NCI-H69 (cell line): ENCODE data around the gene VLDLR.
"Not testable (repeated sequence)": the region's sequence is repeated elsewhere in the genome, so short reads cannot be mapped to it uniquely, and the experiment has no call there.

ENCODE experiments used
- DNase-seq: peaks from one replicate; lab custom pipeline; 2025; lab: John Stamatoyannopoulos, UW

The VLDLR gene

GRCh38 chr9:2663461-2664173 is 42.0 kb downstream of the VLDLR start:
- no peak for DNase-seq

- DNase-seq: no peak
These were observed 42.8 kb downstream of the VLDLR start for GRCh38 chr9:2664174-2665065.

GRCh38 chr9:2666569-2666968 is 45.0 kb downstream of the VLDLR start:
- DNase-seq: no peak

GRCh38 chr9:2673161-2673560 is 51.6 kb downstream of the VLDLR start:
- DNase-seq: no peak

- no peak for DNase-seq
These were observed 52.7 kb downstream of the VLDLR start for GRCh38 chr9:2674141-2674824.

- peak; percentile 53 for DNase-seq
These were observed 54.2 kb downstream of the VLDLR start for GRCh38 chr9:2675834-2676233.

- peak; percentile 88 for DNase-seq
These were observed 54.9 kb downstream of the VLDLR start for GRCh38 chr9:2676466-2676865.

GRCh38 chr9:2677915-2678889 is 56.6 kb downstream of the VLDLR start:
- DNase-seq: peak; percentile 19

GRCh38 chr9:2679011-2679410 is 57.4 kb downstream of the VLDLR start:
- no peak for DNase-seq

- DNase-seq: peak; percentile 82
These were observed 60.4 kb downstream of the VLDLR start for GRCh38 chr9:2681981-2682380.

- no peak for DNase-seq
These were observed 65.3 kb downstream of the VLDLR start for GRCh38 chr9:2686911-2687310.

- no peak for DNase-seq
These were observed 67.0 kb downstream of the VLDLR start for GRCh38 chr9:2688636-2689035.

- no peak for DNase-seq
These were observed 69.6 kb downstream of the VLDLR start for GRCh38 chr9:2691212-2691611.

GRCh38 chr9:2691626-2692025 is 70.0 kb downstream of the VLDLR start:
- no peak for DNase-seq

GRCh38 chr9:2693056-2693455 is 71.5 kb downstream of the VLDLR start:
- peak; percentile 12 for DNase-seq

GRCh38 chr9:2697492-2697891 is 75.9 kb downstream of the VLDLR start:
- DNase-seq: no peak

- DNase-seq: no peak
These were observed 78.8 kb downstream of the VLDLR start for GRCh38 chr9:2700398-2700797.

- DNase-seq: no peak
These were observed 79.4 kb downstream of the VLDLR start for GRCh38 chr9:2700909-2701550.

- DNase-seq: no peak
These were observed 82.9 kb downstream of the VLDLR start for GRCh38 chr9:2704504-2704903.

- DNase-seq: not testable (repeated sequence)
These were observed 85.7 kb downstream of the VLDLR start for GRCh38 chr9:2707256-2707655.
